ENCODE data around the gene TRAK1.

TRAK1 gene

DNA sequence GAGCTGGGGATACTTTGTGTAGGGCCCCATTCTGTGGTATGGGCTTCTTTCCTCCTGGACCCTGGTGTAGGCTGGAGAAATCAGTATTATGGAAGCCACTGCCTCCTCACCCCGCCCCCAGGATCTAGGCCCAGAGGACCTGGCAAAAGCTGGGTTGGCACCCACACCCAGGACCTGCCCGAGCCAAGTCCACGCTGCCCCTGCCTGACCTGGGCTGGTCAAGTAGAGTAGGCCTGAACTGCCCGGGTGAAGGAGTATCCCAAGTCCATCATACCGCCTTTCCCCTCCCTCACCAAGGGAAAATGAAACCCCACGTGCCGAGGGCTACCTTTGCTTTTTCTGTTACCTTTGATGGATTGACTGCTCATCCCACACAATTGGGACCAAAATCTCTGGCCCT is 37.7 kb upstream of the TRAK1 start:
- Histone ChIP-seq H3K27me3 (ENCODE audit: insufficient read depth, low read length) (no peaks in the 10 kb centered on the region), H3K4me3 (ENCODE audit: low read length) (no peak overlapping the region), H3K9me3 (ENCODE audit: insufficient read depth, low read depth, low read length) (no peaks in the 10 kb centered on the region), H3K4me1 (ENCODE audit: insufficient read depth, low read length) (peaks cover 46% of the 10 kb centered on the region), H3K36me3 (ENCODE audit: insufficient read depth, low read length) (no peaks in the 10 kb centered on the region), H3K27ac (ENCODE audit: low read depth, low read length) (no peak overlapping the region; the same call in 1 of the 2 replicates), H3K9ac (ENCODE audit: low read depth, low read length) (no peak overlapping the region)
- 92% methylated on average over 7 of the region's 7 CpGs for WGBS

- Histone ChIP-seq H3K27me3 (ENCODE audit: insufficient read depth, low read length) (no peaks in the 10 kb centered on the region), H3K4me1 (ENCODE audit: insufficient read depth, low read length) (peaks cover 50% of the 10 kb centered on the region), H3K9ac (ENCODE audit: low read depth, low read length) (no peak overlapping the region), H3K4me3 (ENCODE audit: low read length) (no peak overlapping the region), H3K27ac (ENCODE audit: low read depth, low read length) (no peak overlapping the region), H3K36me3 (ENCODE audit: insufficient read depth, low read length) (no peaks in the 10 kb centered on the region), H3K9me3 (ENCODE audit: insufficient read depth, low read depth, low read length) (no peaks in the 10 kb centered on the region)
- 95% methylated on average over 3 of the region's 3 CpGs for WGBS
These were observed 35.9 kb upstream of the TRAK1 start for GRCh38 chr3:42055291-42055690.

- H3K27ac ChIP-seq (ENCODE audit: low read depth, low read length): no peak overlapping the region
- no peak overlapping the region for H3K4me3 ChIP-seq (ENCODE audit: low read length)
- no peaks in the 10 kb centered on the region for H3K36me3 ChIP-seq (ENCODE audit: insufficient read depth, low read length)
- no peaks in the 10 kb centered on the region for H3K27me3 ChIP-seq (ENCODE audit: insufficient read depth, low read length)
- no peak overlapping the region for H3K9ac ChIP-seq (ENCODE audit: low read depth, low read length)
- no peaks in the 10 kb centered on the region for H3K9me3 ChIP-seq (ENCODE audit: insufficient read depth, low read depth, low read length)
- H3K4me1 ChIP-seq (ENCODE audit: insufficient read depth, low read length): peaks cover 49% of the 10 kb centered on the region
- WGBS: 86% methylated on average over 2 of the region's 2 CpGs
These were observed 34.3 kb upstream of the TRAK1 start for GRCh38 chr3:42056840-42057239.

- H3K27me3 ChIP-seq (ENCODE audit: insufficient read depth, low read length): no peaks in the 10 kb centered on the region
- H3K9me3 ChIP-seq (ENCODE audit: insufficient read depth, low read depth, low read length): no peaks in the 10 kb centered on the region
- no peak overlapping the region for H3K4me3 ChIP-seq (ENCODE audit: low read length)
- 82% methylated on average over 6 of the region's 7 CpGs for WGBS
- no peaks in the 10 kb centered on the region for H3K36me3 ChIP-seq (ENCODE audit: insufficient read depth, low read length)
- H3K4me1 ChIP-seq (ENCODE audit: insufficient read depth, low read length): peaks cover 49% of the 10 kb centered on the region
- H3K27ac ChIP-seq (ENCODE audit: low read depth, low read length): no peak overlapping the region
- H3K9ac ChIP-seq (ENCODE audit: low read depth, low read length): no peak overlapping the region
These were observed 33.5 kb upstream of the TRAK1 start for GRCh38 chr3:42057561-42058211.

DNA sequence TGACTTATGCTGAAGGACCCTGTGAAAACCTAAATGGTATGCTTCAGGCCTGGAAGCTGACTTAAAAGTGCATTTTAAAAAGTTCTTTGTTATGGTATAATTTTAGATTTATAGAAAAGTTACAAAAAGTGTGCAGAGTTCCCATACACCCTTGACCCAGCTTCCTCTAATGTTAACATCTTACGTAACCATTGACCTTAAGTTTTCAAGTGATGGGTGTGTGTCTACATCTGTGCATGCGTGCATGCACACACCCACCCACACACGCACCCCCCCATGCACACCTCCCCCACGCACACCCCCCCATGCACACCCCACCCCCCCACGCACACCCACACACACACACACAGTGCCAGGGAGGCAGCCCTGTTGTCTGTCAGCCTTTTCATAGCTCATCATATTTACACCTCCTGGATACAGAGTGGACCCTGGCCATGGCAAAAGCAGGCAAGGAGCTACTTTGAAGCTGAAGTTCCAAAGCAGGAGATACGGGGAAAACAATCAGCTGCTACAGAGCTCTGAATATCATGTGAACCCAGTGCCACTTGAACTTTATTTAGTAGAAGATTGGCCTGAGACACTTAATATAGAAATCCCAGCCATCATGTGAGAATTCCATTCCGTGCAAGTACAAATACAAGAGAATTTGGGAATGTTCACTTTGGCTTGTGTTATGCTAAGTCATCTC is 30.0 kb upstream of the TRAK1 start:
- no peak overlapping the region for H3K9ac ChIP-seq (ENCODE audit: low read depth, low read length)
- H3K36me3 ChIP-seq (ENCODE audit: insufficient read depth, low read length): no peaks in the 10 kb centered on the region
- H3K4me1 ChIP-seq (ENCODE audit: insufficient read depth, low read length): peaks cover 47% of the 10 kb centered on the region
- H3K9me3 ChIP-seq (ENCODE audit: insufficient read depth, low read depth, low read length): no peaks in the 10 kb centered on the region
- H3K4me3 ChIP-seq (ENCODE audit: low read length): no peak overlapping the region
- H3K27ac ChIP-seq (ENCODE audit: low read depth, low read length): peak overlapping the region; percentile 21; the same call in 1 of the 2 replicates
- 91% methylated on average over 2 of the region's 7 CpGs for WGBS
- H3K27me3 ChIP-seq (ENCODE audit: insufficient read depth, low read length): no peaks in the 10 kb centered on the region

DNA sequence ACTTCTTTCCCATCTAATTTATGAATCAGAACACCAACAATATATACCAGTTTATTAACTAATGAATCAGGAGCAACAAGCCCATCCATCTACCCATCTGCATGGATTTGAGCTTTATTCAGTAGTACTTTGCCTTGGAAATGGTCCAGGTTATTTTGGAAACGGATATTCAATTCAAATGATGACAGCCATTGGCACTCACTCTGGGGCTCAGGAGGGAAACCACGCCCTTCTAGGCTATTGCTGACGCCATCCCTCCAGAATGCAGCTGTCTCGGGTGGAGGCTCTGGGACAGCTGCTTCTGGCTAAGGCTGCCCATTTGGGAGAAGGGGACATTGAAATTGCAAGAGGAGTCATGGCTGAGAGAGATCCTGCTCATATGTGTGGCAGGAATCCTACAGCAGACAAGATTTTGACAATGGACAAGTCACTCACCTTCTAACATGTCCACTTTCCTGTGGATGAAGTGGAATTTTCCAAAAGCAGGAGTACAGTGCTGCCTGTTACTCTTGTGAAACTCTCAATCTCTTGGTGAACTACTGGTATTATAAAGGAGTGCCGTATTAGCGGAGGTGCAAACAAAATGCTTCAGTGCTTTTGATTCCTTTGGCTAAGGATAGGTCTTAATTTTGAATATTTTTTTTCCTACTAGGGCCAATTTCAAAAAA is 29.3 kb upstream of the TRAK1 start:
- H3K9ac ChIP-seq (ENCODE audit: low read depth, low read length): no peak overlapping the region
- H3K27me3 ChIP-seq (ENCODE audit: insufficient read depth, low read length): no peaks in the 10 kb centered on the region
- peak overlapping the region; percentile 54; the same call in 1 of the 2 replicates for H3K27ac ChIP-seq (ENCODE audit: low read depth, low read length)
- H3K36me3 ChIP-seq (ENCODE audit: insufficient read depth, low read length): no peaks in the 10 kb centered on the region
- no peak overlapping the region for H3K4me3 ChIP-seq (ENCODE audit: low read length)
- no peaks in the 10 kb centered on the region for H3K9me3 ChIP-seq (ENCODE audit: insufficient read depth, low read depth, low read length)
- 67% methylated on average over 6 of the region's 6 CpGs for WGBS
- peaks cover 49% of the 10 kb centered on the region for H3K4me1 ChIP-seq (ENCODE audit: insufficient read depth, low read length)

DNA sequence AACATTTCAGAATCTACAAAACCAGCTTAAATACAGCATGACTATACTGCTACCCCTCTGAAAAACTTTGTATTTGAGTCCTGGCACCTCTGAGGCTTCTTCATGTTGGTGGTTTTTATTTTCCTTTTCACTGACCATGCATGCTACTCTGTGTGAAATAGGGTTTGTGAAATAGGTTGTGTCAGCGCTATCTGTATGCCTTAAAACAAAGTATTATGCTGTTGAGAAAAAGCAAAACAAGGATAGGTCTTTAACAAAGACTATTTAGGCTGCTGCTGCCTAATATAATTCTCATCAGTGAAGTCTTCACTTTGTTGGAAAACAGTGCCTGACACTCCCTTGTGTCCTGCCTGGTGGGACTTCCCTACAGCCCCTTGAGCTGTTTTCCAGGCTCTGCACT is 28.7 kb upstream of the TRAK1 start:
- Histone ChIP-seq H3K4me1 (ENCODE audit: insufficient read depth, low read length) (peaks cover 49% of the 10 kb centered on the region), H3K27ac (ENCODE audit: low read depth, low read length) (peak overlapping the region; percentile 76), H3K9ac (ENCODE audit: low read depth, low read length) (no peak overlapping the region), H3K4me3 (ENCODE audit: low read length) (no peak overlapping the region), H3K9me3 (ENCODE audit: insufficient read depth, low read depth, low read length) (no peaks in the 10 kb centered on the region), H3K27me3 (ENCODE audit: insufficient read depth, low read length) (no peaks in the 10 kb centered on the region), H3K36me3 (ENCODE audit: insufficient read depth, low read length) (no peaks in the 10 kb centered on the region)
- WGBS: 100% methylated on average over 1 of the region's 1 CpG

- WGBS: 82% methylated on average over 6 of the region's 6 CpGs
- Histone ChIP-seq H3K36me3 (ENCODE audit: insufficient read depth, low read length) (no peaks in the 10 kb centered on the region), H3K4me1 (ENCODE audit: insufficient read depth, low read length) (peaks cover 40% of the 10 kb centered on the region)
These were observed 27.3 kb upstream of the TRAK1 start for GRCh38 chr3:42063888-42064287.

GRCh38 chr3:42066516-42067181 is 24.5 kb upstream of the TRAK1 start:
- peak overlapping the region; percentile 47; the same call in 1 of the 2 replicates for H3K27ac ChIP-seq (ENCODE audit: low read depth, low read length)
- H3K4me1 ChIP-seq (ENCODE audit: insufficient read depth, low read length): peaks cover 46% of the 10 kb centered on the region
- H3K36me3 ChIP-seq (ENCODE audit: insufficient read depth, low read length): no peaks in the 10 kb centered on the region
- peak overlapping the region; percentile 21; the same call in 1 of the 2 replicates for H3K9ac ChIP-seq (ENCODE audit: low read depth, low read length)
- WGBS: 81% methylated on average over 7 of the region's 7 CpGs
- H3K27me3 ChIP-seq (ENCODE audit: insufficient read depth, low read length): no peaks in the 10 kb centered on the region
- H3K9me3 ChIP-seq (ENCODE audit: insufficient read depth, low read depth, low read length): no peaks in the 10 kb centered on the region
- no peak overlapping the region for H3K4me3 ChIP-seq (ENCODE audit: low read length)

More at GRCh38 chr3:42063888-42064287, 27.3 kb upstream of the TRAK1 start:
- Histone ChIP-seq H3K9ac (ENCODE audit: low read depth, low read length) (no peak overlapping the region), H3K27ac (ENCODE audit: low read depth, low read length) (peak overlapping the region; percentile 76), H3K9me3 (ENCODE audit: insufficient read depth, low read depth, low read length) (no peaks in the 10 kb centered on the region), H3K4me3 (ENCODE audit: low read length) (no peak overlapping the region), H3K27me3 (ENCODE audit: insufficient read depth, low read length) (no peaks in the 10 kb centered on the region)

DNA sequence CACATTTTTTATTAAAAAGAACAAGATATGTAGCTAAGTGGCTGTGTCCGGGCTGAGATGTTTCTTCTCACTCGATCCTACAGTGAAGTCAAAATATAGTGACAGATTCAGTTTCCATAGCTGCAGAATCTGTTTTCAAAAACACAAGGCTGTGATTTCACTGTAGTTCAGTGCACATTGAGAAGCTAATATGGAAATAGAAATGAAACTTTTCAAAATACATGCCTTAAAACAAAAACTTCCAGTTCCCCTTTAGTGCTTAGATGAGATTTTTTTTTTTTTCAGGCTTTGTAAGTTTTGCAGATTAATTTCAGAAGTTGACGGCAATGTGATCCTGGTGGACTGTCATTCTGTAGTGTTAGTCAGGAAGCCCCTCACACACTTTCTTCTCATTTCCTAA is 23.8 kb upstream of the TRAK1 start:
- H3K27ac ChIP-seq (ENCODE audit: low read depth, low read length): peak overlapping the region; percentile 15
- H3K4me3 ChIP-seq (ENCODE audit: low read length): no peak overlapping the region
- 94% methylated on average over 3 of the region's 3 CpGs for WGBS
- H3K9me3 ChIP-seq (ENCODE audit: insufficient read depth, low read depth, low read length): no peaks in the 10 kb centered on the region
- H3K36me3 ChIP-seq (ENCODE audit: insufficient read depth, low read length): no peaks in the 10 kb centered on the region
- H3K27me3 ChIP-seq (ENCODE audit: insufficient read depth, low read length): no peaks in the 10 kb centered on the region
- H3K4me1 ChIP-seq (ENCODE audit: insufficient read depth, low read length): peaks cover 46% of the 10 kb centered on the region
- H3K9ac ChIP-seq (ENCODE audit: low read depth, low read length): peak overlapping the region; percentile 21; the same call in 1 of the 2 replicates
